NT2/D1 (cell line): ENCODE measurements around the gene SCAPER.

Source experiments
- YY1 ChIP-seq: IDR thresholded peaks from 2 replicates; pipeline ENCODE4 v1.6.1; 2011; ENCODE audit not compliant: insufficient read length, insufficient read depth
- ZNF274 ChIP-seq: IDR thresholded peaks from 2 replicates; pipeline ENCODE4 v1.6.1; 2011; ENCODE audit warnings: mild to moderate bottlenecking, low read depth, low read length

DNA sequence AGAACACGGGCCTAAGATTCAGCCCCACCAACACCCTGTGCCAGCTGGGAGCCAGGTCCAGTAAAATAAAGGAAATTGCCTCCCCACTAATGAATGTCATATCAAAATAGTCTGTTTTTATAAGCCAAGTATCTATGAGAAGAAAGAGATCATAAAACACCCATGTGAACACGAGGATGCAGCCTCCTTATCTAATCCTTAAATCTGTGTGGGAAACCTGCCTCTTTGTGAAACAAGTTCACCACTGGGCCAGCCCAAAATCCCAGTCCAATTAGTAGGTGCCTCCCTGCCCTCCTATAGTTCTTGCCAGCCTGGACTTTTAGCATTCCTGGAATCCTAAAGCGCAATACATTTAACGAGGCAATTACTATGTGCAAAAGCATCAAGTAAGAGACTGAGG is 42.0 kb downstream of the SCAPER start:
- TF ChIP-seq YY1, result no peak
- TF ChIP-seq ZNF274, result no peak
